HG02943 (cell line): ENCODE data around the gene RNASE11.
"Not testable (repeated sequence)": the region's sequence is repeated elsewhere in the genome, so short reads cannot be mapped to it uniquely, and the experiment has no call there.

Experiments used
- ATAC-seq: cut with Tn5 transposase; IDR thresholded peaks from one replicate; pipeline ENCODE4 v1.9.1; 2021; ENCODE audit warnings: mild to moderate bottlenecking, low read depth, moderate library complexity; ENCODE audit not compliant: unreplicated experiment

Gene RNASE11

GRCh38 chr14:20587489-20588154 is at the start of gene RNASE11:
Gene RNASE11, minus strand, starts transcription at chr14:20588001.
- no peak for ATAC-seq

- ATAC-seq, result peak; percentile 62
Observed at GRCh38 chr14:20632831-20633691, 45.3 kb upstream of the RNASE11 start.

- ATAC-seq, result peak; percentile 22
Observed at GRCh38 chr14:20632448-20632830, 44.6 kb upstream of the RNASE11 start.

GRCh38 chr14:20631880-20632389 is 44.1 kb upstream of the RNASE11 start:
- ATAC-seq, result no peak

- no peak for ATAC-seq
Observed at GRCh38 chr14:20631023-20631879, 43.5 kb upstream of the RNASE11 start.

- ATAC-seq, result no peak
Observed at GRCh38 chr14:20630340-20631022, 42.7 kb upstream of the RNASE11 start.

GRCh38 chr14:20628063-20628854 is 40.5 kb upstream of the RNASE11 start:
- no peak for ATAC-seq

GRCh38 chr14:20627346-20628027 is 39.7 kb upstream of the RNASE11 start:
- ATAC-seq, result no peak

- no peak for ATAC-seq
Observed at GRCh38 chr14:20626274-20626673, 38.5 kb upstream of the RNASE11 start.

GRCh38 chr14:20624495-20625070 is 36.8 kb upstream of the RNASE11 start:
- ATAC-seq, result no peak

GRCh38 chr14:20623798-20624197 is 36.0 kb upstream of the RNASE11 start:
- ATAC-seq, result no peak

GRCh38 chr14:20622816-20623291 is 35.1 kb upstream of the RNASE11 start:
- no peak for ATAC-seq

GRCh38 chr14:20620798-20621478 is 33.1 kb upstream of the RNASE11 start:
- no peak for ATAC-seq

- not testable (repeated sequence) for ATAC-seq
Observed at GRCh38 chr14:20619688-20620087, 31.9 kb upstream of the RNASE11 start.

- ATAC-seq, result no peak
Observed at GRCh38 chr14:20618271-20618749, 30.5 kb upstream of the RNASE11 start.

GRCh38 chr14:20617138-20618003 is 29.6 kb upstream of the RNASE11 start:
- ATAC-seq, result peak; percentile 28

GRCh38 chr14:20615996-20616395 is 28.2 kb upstream of the RNASE11 start:
- no peak for ATAC-seq
